ENCODE measurements around the gene PRPF8. TPM values are rescaled to one million over a fixed set of nuclear protein-coding genes. Genes with fewer than 3 reads are reported as not detected.

PRPF8 gene
- total and polyA plus RNA-seq, 2 of the 8 experiments (the other 6 are each of a cell fraction or from before 2014, with no cell fraction given), result 329 to 337 TPM

DNA sequence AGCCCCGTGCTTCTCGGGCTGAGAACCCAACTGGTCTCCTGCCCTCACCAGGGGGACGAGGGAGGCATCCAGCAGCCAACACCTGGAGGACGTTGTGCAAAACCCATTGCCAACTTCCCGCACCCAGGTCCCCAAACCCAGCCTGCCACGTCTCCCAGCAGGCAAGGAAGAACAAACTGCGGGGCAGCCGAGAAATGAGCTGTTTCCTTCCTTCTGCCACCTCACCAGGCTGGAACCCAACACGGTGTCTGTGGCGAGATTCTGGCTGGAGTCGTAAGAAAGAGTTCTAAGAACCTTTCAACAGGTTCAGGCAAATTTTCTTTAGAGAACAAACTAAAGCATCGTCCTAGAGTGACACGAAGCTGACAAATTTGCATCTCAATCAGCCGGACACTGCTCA, 59.6 kb downstream of the PRPF8 start:
- ChIA-PET CTCF (ENCODE audit: partially characterized antibody) (interaction anchor here (0.8 to 14.5 kb wide), 6 partner anchors 10 to 64 kb away, joined by 3 to 146 read pairs (median 4); no protein-coding TSS in a partner anchor), POLR2A (ENCODE audit: partially characterized antibody) (interaction anchor here (0.7 to 1.4 kb wide), 4 partner anchors 9 to 137 kb away, joined by 3 to 9 read pairs (median 4); partner anchors contain the start of gene INPP5K)
- Histone ChIP-seq H4K20me1 (replicated peaks in 1 of 2; ENCODE audit: control insufficient read depth in 1 of 2, insufficient read depth in 2 of 2, low read length in 2 of 2) (peaks cover 0 to 4% of the 10 kb centered on the region in 2 experiments), H3K36me3 (ENCODE audit: control insufficient read depth in 2 of 4, insufficient read depth in 4 of 4, low read length in 3 of 4) (no peaks in the 10 kb centered on the region), H4K8ac (ENCODE audit: extremely low read depth, insufficient read depth, low read length) (no peak overlapping the region), H2BK12ac (ENCODE audit: low read depth, low read length) (0 out of 2 replicates have a peak overlapping the region, but pooled peaks have one; percentile 17), H2BK15ac (ENCODE audit: low read length) (no peak overlapping the region), H2AK5ac (ENCODE audit: low read depth, low read length) (no peak overlapping the region), H3K79me1 (ENCODE audit: low read depth, low read length) (no peaks in the 10 kb centered on the region), H3K9me3 (ENCODE audit: insufficient read depth in 2 of 2, low read depth in 1 of 2, low read length in 1 of 2) (no peaks in the 10 kb centered on the region), H3K14ac (ENCODE audit: insufficient read length) (no peak overlapping the region), H2BK5ac (ENCODE audit: low read depth, low read length) (no peak overlapping the region), H2AFZ (ENCODE audit: low read length) (no peak overlapping the region), H3K79me2 (ENCODE audit: control insufficient read depth in 1 of 2, insufficient read depth in 2 of 2, low read length in 2 of 2) (no peaks in the 10 kb centered on the region), H3K4ac (replicated peaks; ENCODE audit: insufficient read length, low read depth, low read length) (no peak overlapping the region), H3K27ac (ENCODE audit: low read depth, low read length) (no peak overlapping the region), H3K23ac (ENCODE audit: insufficient read length) (no peak overlapping the region), H4K5ac (ENCODE audit: insufficient read length, low read depth, low read length) (no peak overlapping the region), H2BK120ac (replicated peaks; ENCODE audit: low read depth, low read length) (no peak overlapping the region), H4K91ac (replicated peaks; ENCODE audit: insufficient read length, low read length) (no peak overlapping the region), H2BK20ac (ENCODE audit: low read length) (no peak overlapping the region), H3K56ac (replicated peaks; ENCODE audit: insufficient read length, low read depth, low read length) (no peak overlapping the region), H3K23me2 (ENCODE audit: low read depth, low read length) (peaks cover 14% of the 10 kb centered on the region), H3K18ac (ENCODE audit: extremely low read depth, low read length) (no peak overlapping the region), H3K27me3 (replicated peaks in 1 of 4; ENCODE audit: control insufficient read depth in 3 of 4, extremely low read depth in 1 of 4, insufficient read depth in 3 of 4, low read length in 3 of 4) (peaks cover 0 to 13% (median 5%) of the 10 kb centered on the region in 4 experiments; a peak in 4 of 7 replicates), H3K4me1 (replicated peaks in 1 of 4; ENCODE audit: control insufficient read depth in 3 of 4, insufficient read depth in 4 of 4, low read length in 3 of 4) (peaks cover 0 to 11% (median 5%) of the 10 kb centered on the region in 4 experiments; a peak in 6 of 7 replicates), H3K4me2 (ENCODE audit: insufficient read depth in 1 of 2, low read depth in 2 of 2, low read length in 2 of 2) (no peak overlapping the region), H3K4me3 (ENCODE audit: extremely low read depth in 1 of 4, insufficient read depth in 2 of 4, low read depth in 3 of 4, low read length in 4 of 4) (no peak overlapping the region), H3K9ac (replicated peaks in 1 of 4; ENCODE audit: extremely low read depth in 1 of 4, low read depth in 3 of 4, low read length in 3 of 4) (no peak overlapping the region)
- 96% methylated on average over 14 of the region's 14 CpGs; no CpG with 5 or more reads in 1 of the 2 experiments for WGBS, 2 experiments (ENCODE audit: extremely low coverage in 1 of 2, insufficient coverage in 1 of 2, insufficient read length in 1 of 2, insufficient replicate concordance in 2 of 2, low coverage in 1 of 2, low lambda C conversion rate in 2 of 2, missing lambda C conversion rate in 1 of 2)
- DNase-seq (ENCODE audit: low read depth in 1 of 2, low spot score in 2 of 2), result no peak
- no peak for TF ChIP-seq EZH2 (IDR thresholded peaks at IDR 0.05; ENCODE audit: low read depth, low read length, severe bottlenecking)
- TF ChIP-seq HDAC2 (IDR thresholded peaks at IDR 0.05; ENCODE audit: borderline replicate concordance in 1 of 2, low read depth in 2 of 2, low read length in 2 of 2), result no peak
- TF ChIP-seq ZNF274 (IDR thresholded peaks at IDR 0.05; ENCODE audit: borderline replicate concordance, extremely low read depth, low read length), result no peak
- TF ChIP-seq POU5F1 (IDR thresholded peaks at IDR 0.05; ENCODE audit: low read depth, low read length), result no peak
- no peak for TF ChIP-seq MAFK (IDR thresholded peaks at IDR 0.05; ENCODE audit: low read depth, low read length)
- no peak for TF ChIP-seq KDM5A (IDR thresholded peaks at IDR 0.05; ENCODE audit: low read length)
- TF ChIP-seq CREB1 (IDR thresholded peaks at IDR 0.05), result no peak
- no peak for TF ChIP-seq SIN3A (conservative IDR thresholded peaks at IDR 0.05 in 1 of 2, IDR thresholded peaks at IDR 0.05 in 1 of 2; ENCODE audit: low read depth in 1 of 2, low read length in 2 of 2)
- no peak for FAIRE-seq
